MM.1S (cell line): ENCODE data around the gene CCR1.

ENCODE experiments used
- DNase-seq: peaks from one replicate; pipeline ENCODE4 v3.0.0-alpha.2; 2015
- H2AFZ ChIP-seq: fragments of 300-600 bp; sonication (generic); 2 replicates; pipeline ENCODE4 v1.6.0; 2016; ENCODE audit warnings: antibody characterized with exemption, low read length
- H3F3A ChIP-seq: fragments of 300-600 bp; sonication (generic); 2 replicates; pipeline ENCODE4 v1.6.1; 2016; ENCODE audit warnings: mild to moderate bottlenecking, antibody characterized with exemption, low read length, moderate library complexity, mixed read lengths; ENCODE audit not compliant: insufficient read depth
- H3K27ac ChIP-seq: fragments of 300-600 bp; sonication (generic); 2 replicates; pipeline ENCODE4 v1.5.1; 2016; ENCODE audit warnings: mild to moderate bottlenecking, low read length
- H3K27me3 ChIP-seq: fragments of 300-600 bp; sonication (generic); replicated peaks from 2 replicates; pipeline ENCODE4 v1.6.0; 2016; ENCODE audit warnings: low read length; ENCODE audit not compliant: insufficient read depth
- H3K36me3 ChIP-seq: fragments of 300-600 bp; sonication (generic); replicated peaks from 2 replicates; pipeline ENCODE4 v1.6.1; 2016; ENCODE audit warnings: mild to moderate bottlenecking, low read length, mixed read lengths; ENCODE audit not compliant: insufficient read depth
- H3K4me1 ChIP-seq: fragments of 300-600 bp; sonication (generic); 2 replicates; pipeline ENCODE4 v1.6.1; 2016; ENCODE audit warnings: low read length, mixed read lengths
- H3K4me2 ChIP-seq: fragments of 300-600 bp; sonication (generic); 2 replicates; pipeline ENCODE4 v1.6.0; 2016; ENCODE audit warnings: low read depth, low read length
- H3K4me3 ChIP-seq: fragments of 300-600 bp; sonication (generic); 2 replicates; pipeline ENCODE4 v1.5.1; 2016; ENCODE audit warnings: low read length, mixed read lengths
- H3K79me2 ChIP-seq: fragments of 300-600 bp; sonication (generic); 2 replicates; pipeline ENCODE4 v1.6.1; 2016; ENCODE audit warnings: mixed run types, low read length, mixed read lengths
- H3K9ac ChIP-seq: fragments of 300-600 bp; sonication (generic); 2 replicates; pipeline ENCODE4 v1.6.1; 2016; ENCODE audit warnings: low read length, mixed read lengths
- H3K9me2 ChIP-seq: fragments of 300-600 bp; sonication (generic); replicated peaks from 2 replicates; pipeline ENCODE4 v1.6.1; 2016; ENCODE audit warnings: mild to moderate bottlenecking, low read length, mixed read lengths; ENCODE audit not compliant: insufficient read depth
- H3K9me3 ChIP-seq: fragments of 300-600 bp; sonication (generic); replicated peaks from 2 replicates; pipeline ENCODE4 v1.6.1; 2016; ENCODE audit warnings: mild to moderate bottlenecking, low read length, mixed read lengths; ENCODE audit not compliant: insufficient read depth
- H4K20me1 ChIP-seq: fragments of 300-600 bp; sonication (generic); 2 replicates; pipeline ENCODE4 v1.6.1; 2016; ENCODE audit warnings: mild to moderate bottlenecking, low read length, moderate library complexity, mixed read lengths; ENCODE audit not compliant: insufficient read depth
- CTCF ChIP-seq: fragments of 300-600 bp; sonication (generic); IDR thresholded peaks from 2 replicates; pipeline ENCODE4 v1.5.1; 2016; ENCODE audit warnings: antibody characterized with exemption, low read length, mixed read lengths
- EZH2 ChIP-seq: fragments of 300-600 bp; sonication (generic); optimal IDR thresholded peaks from 2 replicates; pipeline ENCODE3; 2017; ENCODE audit warnings: low read depth, mild to moderate bottlenecking, antibody characterized with exemption, low read length, mixed read lengths
- EZH2phosphoT487 ChIP-seq: fragments of 300-600 bp; sonication (generic); IDR thresholded peaks from 2 replicates; pipeline ENCODE4 v1.6.1; 2018; ENCODE audit warnings: antibody characterized with exemption, low read length

CCR1 gene

GRCh38 chr3:46235425-46235824, 27.3 kb upstream of the CCR1 start:
- DNase-seq, result no peak
- H3K4me3 ChIP-seq, result no peak overlapping the region
- H3K27me3 ChIP-seq, result no peaks in the 10 kb centered on the region

DNA sequence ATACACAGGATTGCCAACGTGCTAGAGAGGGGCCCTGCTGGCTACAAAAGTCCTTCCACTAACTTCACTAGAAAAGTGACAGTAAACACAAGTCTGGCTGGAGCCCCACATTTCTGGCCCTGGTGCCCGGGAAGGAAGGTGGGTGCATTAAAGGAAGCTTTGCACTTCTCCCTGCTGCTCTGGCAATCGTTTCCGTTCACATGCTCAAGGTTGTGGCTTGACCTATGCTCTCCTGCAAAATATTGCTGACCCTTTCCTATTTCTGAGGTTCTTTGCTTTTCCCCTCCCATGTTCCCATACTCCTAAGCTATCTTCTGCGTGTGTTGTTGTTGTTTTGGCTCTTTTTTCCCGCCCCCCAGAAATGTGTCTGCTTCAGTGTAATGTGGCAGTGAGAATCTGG, 25.1 kb upstream of the CCR1 start:
- H3K4me3 ChIP-seq, result no peak overlapping the region
- no peaks in the 10 kb centered on the region for H4K20me1 ChIP-seq
- no peaks in the 10 kb centered on the region for H3F3A ChIP-seq
- no peak overlapping the region for H3K9ac ChIP-seq
- H3K9me2 ChIP-seq, result no peaks in the 10 kb centered on the region
- H3K4me2 ChIP-seq, result no peak overlapping the region
- H3K27me3 ChIP-seq, result no peaks in the 10 kb centered on the region
- no peaks in the 10 kb centered on the region for H3K9me3 ChIP-seq
- DNase-seq, result no peak
- H3K4me1 ChIP-seq, result 0 out of 2 replicates have a peak, but pooled peaks cover 8% of the 10 kb centered on the region
- H3K27ac ChIP-seq, result no peak overlapping the region
- no peaks in the 10 kb centered on the region for H3K36me3 ChIP-seq
- TF ChIP-seq EZH2phosphoT487 (no peak), CTCF (no peak), EZH2 (no peak)
- no peaks in the 10 kb centered on the region for H3K79me2 ChIP-seq
- H2AFZ ChIP-seq, result no peak overlapping the region

More at GRCh38 chr3:46235425-46235824, 27.3 kb upstream of the CCR1 start:
- Histone ChIP-seq H3K27ac (no peak overlapping the region), H3K9me3 (no peaks in the 10 kb centered on the region), H3K9me2 (no peaks in the 10 kb centered on the region), H2AFZ (no peak overlapping the region), H3K9ac (no peak overlapping the region), H3F3A (no peaks in the 10 kb centered on the region), H3K4me2 (no peak overlapping the region), H4K20me1 (no peaks in the 10 kb centered on the region), H3K79me2 (no peaks in the 10 kb centered on the region), H3K4me1 (no peaks in the 10 kb centered on the region), H3K36me3 (no peaks in the 10 kb centered on the region)
- TF ChIP-seq EZH2, result no peak
- TF ChIP-seq CTCF, result no peak
- no peak for TF ChIP-seq EZH2phosphoT487

DNA sequence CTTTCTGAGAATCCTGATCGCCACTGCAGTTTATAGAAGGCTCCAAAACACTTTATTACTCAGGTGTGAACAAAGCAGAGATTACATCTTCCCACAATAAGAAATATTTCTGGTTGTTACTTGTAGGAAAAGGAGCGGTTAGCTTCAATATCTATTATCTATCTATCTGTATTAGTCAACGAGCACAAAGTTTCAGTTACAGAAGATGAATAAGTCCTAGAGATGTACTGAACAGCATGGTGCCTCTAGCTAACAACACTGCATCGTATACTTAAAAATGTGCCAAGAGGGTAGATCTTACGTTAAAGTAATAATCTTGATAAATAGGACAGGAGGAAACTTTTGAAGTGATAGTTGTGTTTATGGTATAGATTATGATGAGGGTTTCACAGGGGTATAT, 23.2 kb upstream of the CCR1 start:
- no peak for DNase-seq
- Histone ChIP-seq H3K4me1 (0 out of 2 replicates have a peak, but pooled peaks cover 8% of the 10 kb centered on the region), H3K27ac (no peak overlapping the region), H3K27me3 (no peaks in the 10 kb centered on the region), H4K20me1 (no peaks in the 10 kb centered on the region), H3K4me2 (no peak overlapping the region), H2AFZ (no peak overlapping the region), H3K9me3 (no peaks in the 10 kb centered on the region), H3K4me3 (no peak overlapping the region), H3K9me2 (no peaks in the 10 kb centered on the region), H3K79me2 (no peaks in the 10 kb centered on the region), H3K36me3 (no peaks in the 10 kb centered on the region), H3F3A (no peaks in the 10 kb centered on the region), H3K9ac (no peak overlapping the region)
- TF ChIP-seq CTCF, result no peak
- no peak for TF ChIP-seq EZH2
- no peak for TF ChIP-seq EZH2phosphoT487
